T-cell (primary cell): ENCODE results near the gene IPMK. TPM values are rescaled to one million over a fixed set of nuclear protein-coding genes. Genes with fewer than 3 reads are reported as not detected.
A peak's percentile ranks its signal among the peaks of the same experiment; 100 is the strongest.

ENCODE experiments used
- ATAC-seq, 4 experiments: fragments of 200-7000 bp in 3 of 4; fragments of 150-1000 bp in 1 of 4; cut with Tn5 transposase; replicated peaks in 1 of 4; 1 replicate in 3 of 4; 2 replicates in 1 of 4; pipeline ENCODE4 v1.10.0; 2021; ENCODE audit warnings: moderate library complexity in 3 of 4, mild to moderate bottlenecking in 2 of 4, moderate number of reproducible peaks in 1 of 4
- CTCF ChIA-PET, 2 donors: fragments of 300-600 bp; sonication (Branson Sonifier 250); formaldehyde crosslinking; loops; one replicate each; lab custom pipeline; 2022; ENCODE audit warnings: antibody characterized with exemption in 2 of 2; lab: Charles Lee
- POLR2A ChIA-PET, 2 donors: fragments of 300-600 bp; sonication (Branson Sonifier 250); formaldehyde crosslinking; loops; one replicate each; lab custom pipeline; 2022; ENCODE audit warnings: antibody characterized with exemption in 2 of 2; lab: Charles Lee
- DNase-seq, 35 experiments: peaks; one replicate each; pipeline versions ENCODE4 v3.0.0 to v3.0.0-alpha.2; 2013 to 2023
- H3K27ac ChIP-seq: one replicate; pipeline ENCODE4 v1.5.1; 2013; ENCODE audit warnings: low read length
- H3K27me3 ChIP-seq, 2 experiments: replicated peaks in 1 of 2; 1 replicate in 1 of 2; 2 replicates in 1 of 2; pipeline versions ENCODE4 v1.6.1 to v1.7.0; 2013; ENCODE audit warnings: low read length in 1 of 2, mixed read lengths in 1 of 2; ENCODE audit not compliant: control insufficient read depth in 2 of 2, insufficient read depth in 2 of 2; ENCODE audit errors: extremely low read depth in 1 of 2
- H3K36me3 ChIP-seq, 2 donors: 1 replicate in 1 of 2; 2 replicates in 1 of 2; pipeline versions ENCODE4 v1.6.1 to v1.7.0; 2013; ENCODE audit warnings: low read length in 1 of 2; ENCODE audit not compliant: control insufficient read depth in 2 of 2, insufficient read depth in 1 of 2; ENCODE audit errors: extremely low read depth in 1 of 2
- H3K4me1 ChIP-seq, 2 experiments: 1 replicate in 1 of 2; 2 replicates in 1 of 2; pipeline versions ENCODE4 v1.6.1 to v1.7.0; 2013; ENCODE audit warnings: low read length in 2 of 2, mixed read lengths in 1 of 2; ENCODE audit not compliant: insufficient read depth in 2 of 2, control insufficient read depth in 1 of 2; ENCODE audit errors: extremely low read depth in 1 of 2
- H3K4me3 ChIP-seq, 2 donors: 1 replicate in 1 of 2; 2 replicates in 1 of 2; pipeline versions ENCODE4 v1.5.1 to v1.7.0; 2013; ENCODE audit warnings: mild to moderate bottlenecking in 2 of 2, low read length in 1 of 2, moderate library complexity in 1 of 2; ENCODE audit not compliant: control insufficient read depth in 1 of 2; ENCODE audit errors: extremely low read depth in 1 of 2
- H3K9me3 ChIP-seq: 2 replicates; pipeline ENCODE4 v1.7.0; 2013
- H3K27ac Mint-ChIP-seq, 2 donors: one replicate each; pipeline ENCODE4 v1.8.0; 2020 to 2021; ENCODE audit warnings: mild to moderate bottlenecking in 2 of 2, mixed read lengths in 2 of 2
- H3K27me3 Mint-ChIP-seq, 2 donors: one replicate each; pipeline ENCODE4 v1.8.0; 2021 to 2022; ENCODE audit warnings: mixed read lengths in 2 of 2
- H3K36me3 Mint-ChIP-seq: one replicate; pipeline ENCODE4 v1.8.0; 2021; ENCODE audit warnings: mixed read lengths
- H3K4me1 Mint-ChIP-seq, 3 donors: one replicate each; pipeline ENCODE4 v1.8.0; 2020 to 2022; ENCODE audit warnings: mixed read lengths in 3 of 3, mild to moderate bottlenecking in 1 of 3
- H3K4me3 Mint-ChIP-seq, 3 donors: one replicate each; pipeline ENCODE4 v1.8.0; 2020 to 2022; ENCODE audit warnings: mild to moderate bottlenecking in 3 of 3, mixed read lengths in 3 of 3, moderate library complexity in 3 of 3
- H3K9me3 Mint-ChIP-seq, 3 donors: one replicate each; pipeline ENCODE4 v1.8.0; 2020 to 2022; ENCODE audit warnings: mixed read lengths in 3 of 3
- WGBS: methylation state at CpG from one replicate; pipeline ENCODE4 v1.1.5; 2013; ENCODE audit warnings: missing lambda C conversion rate; ENCODE audit not compliant: insufficient coverage; 5-methylcytosine and 5-hydroxymethylcytosine counted together
- total RNA-seq, 35 experiments: library from RNA in 6 of 35; stranded (reverse) in 6 of 35; fragments of 120-200 nt in 1 of 35; gene quantifications; one replicate each; pipeline versions ENCODE4 v1.2.1 to v1.2.4 and lab custom pipeline; 2013 to 2026

IPMK gene
- total RNA-seq, 5 donors from 2014 or later (not counting 1 experiment from before 2014, with no cell fraction given): 3.7 to 5.3 (median 4.3) TPM

DNA sequence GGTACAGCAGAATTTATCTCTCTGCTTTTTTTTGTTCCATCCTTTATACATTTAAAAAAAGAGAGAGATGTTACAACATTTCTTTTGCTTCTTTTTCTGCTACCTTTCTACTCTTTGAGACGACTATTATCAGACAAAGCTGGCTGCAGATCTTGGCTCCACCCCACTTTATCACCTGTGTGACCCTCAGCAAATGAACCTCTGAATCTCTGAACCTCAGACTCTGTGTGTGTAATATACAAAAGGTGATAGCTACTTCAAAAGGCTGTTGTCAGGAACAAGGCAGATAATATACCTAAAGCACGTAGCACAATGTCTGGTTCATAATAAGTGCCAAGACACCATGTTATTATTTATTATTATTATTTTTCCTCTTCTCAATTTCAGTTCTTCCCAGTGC lies 34.6 kb upstream of the IPMK start:
- POLR2A ChIA-PET: no interaction called here
- H3K4me3 Mint-ChIP-seq: no peak overlapping the region
- CTCF ChIA-PET: interaction anchor here (0.8 to 4.8 kb wide), 5 partner anchors 12 to 84 kb away, joined by 3 to 24 read pairs (median 5); partner anchors contain the start of gene TFAM (in 2 of the 2)
- peaks cover 0 to 2% of the 10 kb centered on the region in 2 experiments for H3K4me1 ChIP-seq
- no CpG with 5 or more reads among the region's 2 CpGs for WGBS
- DNase-seq: no peak
- peaks cover 0 to 4% (median 3%) of the 10 kb centered on the region in 3 donors for H3K4me1 Mint-ChIP-seq
- H3K9me3 ChIP-seq: no peaks in the 10 kb centered on the region
- H3K36me3 ChIP-seq: no peaks in the 10 kb centered on the region
- H3K27me3 ChIP-seq: peaks cover 3 to 7% of the 10 kb centered on the region in 2 experiments
- H3K27me3 Mint-ChIP-seq: peaks cover 13 to 23% of the 10 kb centered on the region in 2 donors
- H3K4me3 ChIP-seq: no peak overlapping the region
- no peak for ATAC-seq
- H3K27ac Mint-ChIP-seq: no peak overlapping the region
- H3K27ac ChIP-seq: no peak overlapping the region
- no peaks in the 10 kb centered on the region for H3K9me3 Mint-ChIP-seq
- no peaks in the 10 kb centered on the region for H3K36me3 Mint-ChIP-seq

DNA sequence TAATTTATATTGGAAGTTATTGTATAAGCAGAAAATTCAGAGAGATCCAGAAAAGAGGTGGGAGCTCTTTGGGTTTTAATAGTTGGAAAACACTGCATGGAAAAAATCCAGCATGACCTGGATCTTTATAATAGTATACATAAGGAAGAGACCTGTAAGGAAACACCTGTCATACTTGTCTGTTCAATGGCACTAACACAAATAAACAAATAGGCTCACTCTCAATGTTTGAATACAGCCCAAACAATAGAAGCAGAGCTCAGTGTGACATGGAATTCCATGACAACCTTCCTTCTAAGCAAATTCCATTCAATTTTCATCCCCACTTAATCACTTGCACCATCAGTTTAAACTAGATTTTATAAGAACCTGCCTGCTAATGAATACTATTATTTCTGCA lies 33.0 kb upstream of the IPMK start:
- H3K4me1 Mint-ChIP-seq: peaks cover 0 to 4% (median 3%) of the 10 kb centered on the region in 3 donors
- Histone ChIP-seq H3K9me3 (no peaks in the 10 kb centered on the region), H3K4me3 (no peak overlapping the region), H3K27me3 (peaks cover under 1 to 4% of the 10 kb centered on the region in 2 experiments), H3K27ac (no peak overlapping the region), H3K4me1 (peaks cover 0 to 2% of the 10 kb centered on the region in 2 experiments), H3K36me3 (no peaks in the 10 kb centered on the region)
- DNase-seq: no peak
- no peak overlapping the region for H3K27ac Mint-ChIP-seq
- CTCF ChIA-PET: interaction anchor here (0.8 to 4.8 kb wide), 5 partner anchors 9 to 85 kb away, joined by 3 to 24 read pairs (median 14); partner anchors contain the start of gene TFAM (in 2 of the 2)
- POLR2A ChIA-PET: interaction anchor here in 1 of 2 donors (0.6 kb wide), 1 partner anchor 254 kb away, joined by 3 read pairs; no protein-coding TSS in a partner anchor
- no peaks in the 10 kb centered on the region for H3K36me3 Mint-ChIP-seq
- H3K4me3 Mint-ChIP-seq: no peak overlapping the region
- peaks cover 3 to 14% of the 10 kb centered on the region in 2 donors for H3K27me3 Mint-ChIP-seq
- ATAC-seq: no peak
- no peaks in the 10 kb centered on the region for H3K9me3 Mint-ChIP-seq

DNA sequence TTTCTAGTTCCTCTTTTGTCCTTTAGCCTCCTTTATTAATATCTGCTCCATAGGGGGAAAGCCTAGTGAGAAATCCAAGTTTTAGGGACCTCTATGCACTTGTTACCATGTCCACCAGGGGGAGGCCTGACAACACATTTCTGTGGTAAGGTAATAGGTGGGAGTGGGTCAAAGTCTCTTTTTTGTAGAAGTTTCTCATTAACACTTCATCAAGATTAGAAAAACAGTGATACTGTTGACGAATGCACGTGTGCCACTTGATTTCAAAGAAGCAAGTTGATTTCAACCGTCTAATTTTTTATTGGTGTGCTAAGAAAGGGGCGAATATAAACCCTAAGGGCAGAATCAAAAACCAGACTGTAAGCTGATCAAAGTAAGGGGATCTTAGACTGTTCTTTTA lies 31.9 kb upstream of the IPMK start:
- no peaks in the 10 kb centered on the region for H3K9me3 Mint-ChIP-seq
- H3K4me3 ChIP-seq: no peak overlapping the region
- no peaks in the 10 kb centered on the region for H3K36me3 Mint-ChIP-seq
- no peaks in the 10 kb centered on the region for H3K9me3 ChIP-seq
- CTCF ChIA-PET: interaction anchor here (0.6 to 4.8 kb wide), 21 partner anchors 9 to 1929 kb away, joined by 3 to 24 read pairs (median 3); partner anchors contain the start of gene TFAM (in 2 of the 2)
- POLR2A ChIA-PET: no interaction called here
- H3K4me1 Mint-ChIP-seq: peaks cover 0 to 4% (median 3%) of the 10 kb centered on the region in 3 donors
- no peaks in the 10 kb centered on the region for H3K27me3 ChIP-seq
- ATAC-seq: peak; percentile 65 to 87 (median 72)
- DNase-seq: peak in 33 of 35 experiments; percentile 12 to 80 (median 46)
- peaks cover 0 to 2% of the 10 kb centered on the region in 2 experiments for H3K4me1 ChIP-seq
- no peak overlapping the region for H3K27ac Mint-ChIP-seq
- H3K27ac ChIP-seq: no peak overlapping the region
- H3K36me3 ChIP-seq: no peaks in the 10 kb centered on the region
- no CpG with 5 or more reads among the region's 4 CpGs for WGBS
- H3K27me3 Mint-ChIP-seq: peaks cover 3 to 14% of the 10 kb centered on the region in 2 donors
- H3K4me3 Mint-ChIP-seq: no peak overlapping the region

DNA sequence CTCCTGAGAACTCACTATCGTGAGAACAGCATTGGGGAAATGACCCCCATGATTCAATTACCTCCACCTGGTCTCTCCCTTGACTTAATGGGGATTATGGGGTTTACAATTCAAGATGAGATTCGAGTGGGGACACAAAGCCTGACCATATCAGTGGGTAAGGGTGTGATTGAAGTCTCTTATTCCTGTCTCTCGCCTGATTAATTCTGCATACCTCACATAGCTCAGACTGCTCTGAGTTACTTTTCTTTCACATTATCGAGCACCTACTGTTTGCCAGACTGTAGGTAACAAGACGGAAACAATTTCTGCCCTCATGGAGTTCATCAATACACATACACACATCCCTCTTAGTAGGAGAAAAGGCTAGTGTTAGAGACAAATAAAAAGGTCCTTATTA lies 26.3 kb upstream of the IPMK start:
- ChIA-PET CTCF (interaction anchor here (0.6 to 6.1 kb wide), 6 partner anchors 18 to 116 kb away, joined by 3 to 85 read pairs (median 5); no protein-coding TSS in a partner anchor), POLR2A (no interaction called here)
- H3K4me3 Mint-ChIP-seq: no peak overlapping the region
- peaks cover 0 to 4% (median 0%) of the 10 kb centered on the region in 3 donors for H3K4me1 Mint-ChIP-seq
- H3K9me3 Mint-ChIP-seq: no peaks in the 10 kb centered on the region
- ATAC-seq (no peak), DNase-seq (no peak)
- H3K27ac ChIP-seq: no peak overlapping the region
- H3K27ac Mint-ChIP-seq: no peak overlapping the region
- H3K4me1 ChIP-seq: no peaks in the 10 kb centered on the region
- H3K36me3 Mint-ChIP-seq: peaks cover 3% of the 10 kb centered on the region
- no peaks in the 10 kb centered on the region for H3K27me3 ChIP-seq
- no peak overlapping the region for H3K4me3 ChIP-seq
- no peaks in the 10 kb centered on the region for H3K36me3 ChIP-seq
- WGBS: no CpG with 5 or more reads among the region's 5 CpGs
- H3K9me3 ChIP-seq: no peaks in the 10 kb centered on the region
- no peaks in the 10 kb centered on the region for H3K27me3 Mint-ChIP-seq

- Histone ChIP-seq H3K9me3 (no peaks in the 10 kb centered on the region), H3K4me3 (no peak overlapping the region), H3K4me1 (no peaks in the 10 kb centered on the region), H3K36me3 (no peaks in the 10 kb centered on the region), H3K27me3 (no peaks in the 10 kb centered on the region), H3K27ac (no peak overlapping the region)
- ChIA-PET POLR2A (interaction anchor here in 1 of 2 donors (0.6 to 0.9 kb wide), 3 partner anchors 21 to 113 kb away, joined by 3 to 4 read pairs (median 3); no protein-coding TSS in a partner anchor), CTCF (interaction anchor here (0.6 to 6.1 kb wide), 13 partner anchors 8 to 1635 kb away, joined by 3 to 85 read pairs (median 3); partner anchors contain the start of genes CISD1 (in 1 of the 2) and IPMK (in 1 of the 2))
- Mint-ChIP-seq H3K4me1 (peaks cover 0 to 4% (median 0%) of the 10 kb centered on the region in 3 donors), H3K36me3 (peaks cover 6% of the 10 kb centered on the region), H3K27me3 (no peaks in the 10 kb centered on the region), H3K27ac (no peak overlapping the region), H3K4me3 (no peak overlapping the region), H3K9me3 (no peaks in the 10 kb centered on the region)
- no CpG with 5 or more reads among the region's 5 CpGs for WGBS
- peak in 22 of 35 experiments; percentile 2 to 68 (median 16) for DNase-seq
- ATAC-seq: peak; percentile 43 to 71 (median 55)
Measured at GRCh38 chr10:58291538-58292174, 24.0 kb upstream of the IPMK start.

- Mint-ChIP-seq H3K4me1 (peaks cover 14 to 21% (median 17%) of the 10 kb centered on the region in 3 donors), H3K27ac (peak overlapping the region; percentile 24 to 87), H3K27me3 (no peaks in the 10 kb centered on the region), H3K9me3 (no peaks in the 10 kb centered on the region), H3K4me3 (peak overlapping the region in 2 of 3 donors; percentile 31), H3K36me3 (peaks cover 17% of the 10 kb centered on the region)
- DNase-seq (peak in 4 of 35 experiments; percentile 1 to 55 (median 7)), ATAC-seq (peak; percentile 44 to 97 (median 64))
- Histone ChIP-seq H3K9me3 (no peaks in the 10 kb centered on the region), H3K27ac (peak overlapping the region; percentile 48), H3K4me1 (peaks cover 0 to 9% of the 10 kb centered on the region in 2 experiments), H3K4me3 (no peak overlapping the region), H3K27me3 (no peaks in the 10 kb centered on the region), H3K36me3 (peaks cover 0 to 4% of the 10 kb centered on the region in 2 donors)
- WGBS: 12% methylated on average over 2 of the region's 3 CpGs
- POLR2A ChIA-PET: no interaction called here
- CTCF ChIA-PET: interaction anchor here (0.6 to 1.0 kb wide), 2 partner anchors 102 to 134 kb away, joined by 3 read pairs; no protein-coding TSS in a partner anchor
Measured at GRCh38 chr10:58282615-58283014, 14.9 kb upstream of the IPMK start.
